Heart left ventricle (tissue), 16 donors: ENCODE data around the gene NPAS2. TPM values are rescaled to one million over a fixed set of nuclear protein-coding genes. Genes with fewer than 3 reads are reported as not detected.

ENCODE experiments used
- ATAC-seq, 4 donors: fragments of 200-7000 bp; cut with Tn5 transposase; one replicate each; pipeline ENCODE4 v1.9.1; 2020 to 2022; ENCODE audit warnings: moderate library complexity in 4 of 4, mild to moderate bottlenecking in 3 of 4, moderate number of reproducible peaks in 1 of 4
- DNase-seq, 5 donors: peaks; one replicate each; pipeline ENCODE4 v3.0.0-alpha.2; 2020
- H3K27ac ChIP-seq, 12 donors: fragments of 200-600 bp; sonication (generic) in 4 of 12; one replicate each; pipeline versions ENCODE4 v1.5.0 to v1.8.0; 2016 to 2022; ENCODE audit warnings: mild to moderate bottlenecking in 2 of 12
- H3K27me3 ChIP-seq, 9 donors: fragments of 200-600 bp; sonication (generic) in 2 of 9; one replicate each; pipeline versions ENCODE4 v1.5.1 to v1.8.0; 2016 to 2022; ENCODE audit warnings: mild to moderate bottlenecking in 3 of 9
- H3K36me3 ChIP-seq, 9 donors: fragments of 200-600 bp; sonication (generic) in 2 of 9; one replicate each; pipeline versions ENCODE4 v1.5.0 to v1.8.0; 2018 to 2022; ENCODE audit warnings: mild to moderate bottlenecking in 2 of 9
- H3K4me1 ChIP-seq, 12 donors: fragments of 200-600 bp; sonication (generic) in 4 of 12; one replicate each; pipeline versions ENCODE4 v1.5.0 to v1.8.0; 2016 to 2022; ENCODE audit warnings: mild to moderate bottlenecking in 3 of 12
- H3K4me3 ChIP-seq, 12 donors: fragments of 200-600 bp; sonication (generic) in 4 of 12; one replicate each; pipeline versions ENCODE4 v1.5.0 to v1.8.0; 2017 to 2022; ENCODE audit warnings: mild to moderate bottlenecking in 9 of 12, moderate library complexity in 4 of 12
- H3K9me3 ChIP-seq, 12 donors: fragments of 200-600 bp; sonication (generic) in 4 of 12; one replicate each; pipeline versions ENCODE4 v1.5.0 to v1.8.0; 2016 to 2022; ENCODE audit warnings: mild to moderate bottlenecking in 1 of 12
- POLR2A ChIP-seq, 2 donors: fragments of 450-650 bp; IDR thresholded peaks; one replicate each; pipeline ENCODE4 v1.6.1; 2017; ENCODE audit warnings: antibody characterized with exemption in 2 of 2, mild to moderate bottlenecking in 2 of 2, moderate library complexity in 2 of 2
- WGBS, 4 donors: extraction: QIAGEN DNeasy Blood & Tissue Kit in 2 of 4; methylation state at CpG; one replicate each; pipeline versions ENCODE4 v1.1.5 to v1.1.7; 2013 to 2018; 5-methylcytosine and 5-hydroxymethylcytosine counted together
- intact Hi-C, 10 donors: fragments of 100-400 bp; cut with DNase I; formaldehyde crosslinking; loops; one replicate each; pipeline versions ENCODE4 v1.11.1 to v1.14.2; 2022
- polyA plus RNA-seq, 2 donors: library from polyadenylated mRNA; stranded (reverse); fragments of 200-250 nt; gene quantifications; one replicate each; pipeline ENCODE4 v1.2.3, GENCODE V29; 2013
- total RNA-seq, 9 donors: library from RNA; depleted of rRNA in 2 of 9; stranded (reverse); fragments of >200 nt in 2 of 9; fragmentation: NEBNext Ultra II Directional in 3 of 9; extraction: Animal tissue kit (Norgen Biotek cat#: 25700) in 3 of 9; gene quantifications; one replicate each; pipeline versions ENCODE4 v1.1.0 to v1.2.4, GENCODE V29; 2016 to 2023
- TF ChIP-seq, protein P1 (sequence below), 12 donors: fragments of 200-600 bp; sonication (generic) in 4 of 12; IDR thresholded peaks; one replicate each; pipeline versions ENCODE4 v1.5.0 to v1.8.0; 2018 to 2022; ENCODE audit warnings: antibody characterized with exemption in 12 of 12, mild to moderate bottlenecking in 5 of 12
- donor health status: ischemic (EF 13 %, LVEDD 7.1; RV severe dilation, severe dysfunction).
- donor health status: healthy with polysubstance abuse.
- donor health status: DM: no; HTN: yes; CAD: no.
- donor health status: DM: no; HTN: no; CAD: no.
- donor health status: ischemic (EF 25% LVEDD 6.9; RV normal size, moderate dysfunction).
- donor health status: ischemic (EF 25% LVEDD 5.7; RV mildly dilated, moderate dysfunction).
- donor health status: healthy.
- donor health status: DM: yes; HTN: yes; CAD: no.
- donor health status: ischemic (EF 35%, LVEDD 5.7; RV mildly dilated, moderate dysfunction).
- donor health status: nonischemic (EF 11% LVEDD 7.7; RV severe dilation, severe dysfunction).
- donor health status: DM: yes; HTN: yes; CAD: no.
- donor health status: PGD.
- donor health status: ischemic (EF 29% LVEDD 5.4; RV normal size, mild dysfunction).
- donor health status: nonischemic (EF 23%, LVEDD 6.1; RV moderate dilation, normal function).

The NPAS2 gene
- total and polyA plus RNA-seq, 11 donors: 28.2 to 144 (median 43.3) TPM

- Histone ChIP-seq H3K36me3 (peaks cover 0 to 29% (median 7%) of the 10 kb centered on the region in 9 donors), H3K27ac (peak overlapping the region in 10 of 12 donors; percentile 58 to 90 (median 81)), H3K4me3 (no peak overlapping the region), H3K9me3 (no peaks in the 10 kb centered on the region), H3K4me1 (peaks cover 0 to 31% (median 20%) of the 10 kb centered on the region in 12 donors), H3K27me3 (no peaks in the 10 kb centered on the region)
- DNase-seq (no peak), ATAC-seq (no peak)
- WGBS, 4 donors: 76 to 82% (median 78%) methylated on average over 9 of the region's 9 CpGs
- intact Hi-C loops: no loop called here
- TF ChIP-seq, protein P1, sequence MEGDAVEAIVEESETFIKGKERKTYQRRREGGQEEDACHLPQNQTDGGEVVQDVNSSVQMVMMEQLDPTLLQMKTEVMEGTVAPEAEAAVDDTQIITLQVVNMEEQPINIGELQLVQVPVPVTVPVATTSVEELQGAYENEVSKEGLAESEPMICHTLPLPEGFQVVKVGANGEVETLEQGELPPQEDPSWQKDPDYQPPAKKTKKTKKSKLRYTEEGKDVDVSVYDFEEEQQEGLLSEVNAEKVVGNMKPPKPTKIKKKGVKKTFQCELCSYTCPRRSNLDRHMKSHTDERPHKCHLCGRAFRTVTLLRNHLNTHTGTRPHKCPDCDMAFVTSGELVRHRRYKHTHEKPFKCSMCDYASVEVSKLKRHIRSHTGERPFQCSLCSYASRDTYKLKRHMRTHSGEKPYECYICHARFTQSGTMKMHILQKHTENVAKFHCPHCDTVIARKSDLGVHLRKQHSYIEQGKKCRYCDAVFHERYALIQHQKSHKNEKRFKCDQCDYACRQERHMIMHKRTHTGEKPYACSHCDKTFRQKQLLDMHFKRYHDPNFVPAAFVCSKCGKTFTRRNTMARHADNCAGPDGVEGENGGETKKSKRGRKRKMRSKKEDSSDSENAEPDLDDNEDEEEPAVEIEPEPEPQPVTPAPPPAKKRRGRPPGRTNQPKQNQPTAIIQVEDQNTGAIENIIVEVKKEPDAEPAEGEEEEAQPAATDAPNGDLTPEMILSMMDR (IDR thresholded peaks at IDR 0.05): no peak
Observed at GRCh38 chr2:100923461-100924060, 103.6 kb downstream of the NPAS2 start.

GRCh38 chr2:100924122-100924519 lies 104.2 kb downstream of the NPAS2 start:
- intact Hi-C loops: no loop called here
- Histone ChIP-seq H3K36me3 (peaks cover 0 to 33% (median 7%) of the 10 kb centered on the region in 9 donors), H3K27ac (peak overlapping the region; percentile 58 to 90 (median 80)), H3K27me3 (no peaks in the 10 kb centered on the region), H3K4me3 (peak overlapping the region in 9 of 12 donors; percentile 25 to 56 (median 37)), H3K9me3 (no peaks in the 10 kb centered on the region), H3K4me1 (peaks cover 0 to 37% (median 22%) of the 10 kb centered on the region in 12 donors)
- 77 to 95% (median 84%) methylated on average over 1 of the region's 1 CpG for WGBS, 4 donors
- no peak for TF ChIP-seq POLR2A (IDR thresholded peaks at IDR 0.05)
- DNase-seq: no peak
- ATAC-seq: peak in 3 of 4 donors; percentile 4 to 27 (median 27)

GRCh38 chr2:100924520-100925451 lies 104.8 kb downstream of the NPAS2 start:
- WGBS, 4 donors: 36 to 45% (median 38%) methylated on average over 21 of the region's 21 CpGs
- DNase-seq: peak in 2 of 5 donors; percentile 35 to 48
- intact Hi-C loops: no loop called here

DNA sequence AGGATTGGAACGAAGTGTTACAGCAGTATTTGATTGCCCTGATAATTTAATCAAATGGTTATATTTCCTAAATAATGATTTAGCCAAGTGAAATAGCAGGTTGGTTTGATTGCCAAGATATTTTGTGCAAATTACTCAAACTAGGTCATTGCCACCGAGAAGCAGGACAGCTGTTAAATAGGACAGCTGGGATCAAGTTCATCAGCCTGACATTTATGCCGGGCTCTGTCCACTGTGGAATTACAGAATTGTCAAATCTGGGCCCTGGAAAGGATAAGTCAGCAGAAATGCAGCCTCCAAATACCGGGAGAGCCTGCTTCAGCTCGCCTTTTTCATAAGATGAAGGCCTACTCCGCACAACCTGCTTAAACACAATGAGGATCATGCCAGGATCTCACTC lies 108.3 kb downstream of the NPAS2 start:
- DNase-seq: no peak
- peak in 1 of 4 donors; percentile 49 for ATAC-seq
- no peaks in the 10 kb centered on the region for H3K9me3 ChIP-seq
- H3K27me3 ChIP-seq: no peaks in the 10 kb centered on the region
- peaks cover 0 to 39% (median 7%) of the 10 kb centered on the region in 9 donors for H3K36me3 ChIP-seq
- H3K27ac ChIP-seq: no peak overlapping the region
- H3K4me3 ChIP-seq: no peak overlapping the region
- intact Hi-C loops: no loop called here
- no peak for TF ChIP-seq POLR2A (IDR thresholded peaks at IDR 0.05)
- TF ChIP-seq, protein P1 (IDR thresholded peaks at IDR 0.05): no peak
- peaks cover 0 to 39% (median 24%) of the 10 kb centered on the region in 12 donors for H3K4me1 ChIP-seq
- WGBS, 4 donors: 73 to 80% (median 75%) methylated on average over 6 of the region's 6 CpGs

More at GRCh38 chr2:100924520-100925451, 104.8 kb downstream of the NPAS2 start:
- H3K4me1 ChIP-seq: peaks cover 0 to 42% (median 24%) of the 10 kb centered on the region in 12 donors
- TF ChIP-seq POLR2A (IDR thresholded peaks at IDR 0.05): no peak
- TF ChIP-seq, protein P1 (IDR thresholded peaks at IDR 0.05): no peak
- H3K4me3 ChIP-seq: peak overlapping the region in 10 of 12 donors; percentile 11 to 56 (median 36)
- peaks cover 0 to 33% (median 7%) of the 10 kb centered on the region in 9 donors for H3K36me3 ChIP-seq
- H3K27me3 ChIP-seq: no peaks in the 10 kb centered on the region
- ATAC-seq: peak; percentile 43 to 83 (median 78)
- H3K27ac ChIP-seq: peak overlapping the region; percentile 58 to 90 (median 80)
- no peaks in the 10 kb centered on the region for H3K9me3 ChIP-seq
